HG03520 (cell line): Measurements from ENCODE around the gene ALS2CL.

ENCODE experiments used
- ATAC-seq: cut with Tn5 transposase; IDR thresholded peaks from one replicate; pipeline ENCODE4 v1.9.1; 2021; ENCODE audit warnings: mild to moderate bottlenecking, moderate library complexity; ENCODE audit not compliant: unreplicated experiment

ALS2CL gene

DNA sequence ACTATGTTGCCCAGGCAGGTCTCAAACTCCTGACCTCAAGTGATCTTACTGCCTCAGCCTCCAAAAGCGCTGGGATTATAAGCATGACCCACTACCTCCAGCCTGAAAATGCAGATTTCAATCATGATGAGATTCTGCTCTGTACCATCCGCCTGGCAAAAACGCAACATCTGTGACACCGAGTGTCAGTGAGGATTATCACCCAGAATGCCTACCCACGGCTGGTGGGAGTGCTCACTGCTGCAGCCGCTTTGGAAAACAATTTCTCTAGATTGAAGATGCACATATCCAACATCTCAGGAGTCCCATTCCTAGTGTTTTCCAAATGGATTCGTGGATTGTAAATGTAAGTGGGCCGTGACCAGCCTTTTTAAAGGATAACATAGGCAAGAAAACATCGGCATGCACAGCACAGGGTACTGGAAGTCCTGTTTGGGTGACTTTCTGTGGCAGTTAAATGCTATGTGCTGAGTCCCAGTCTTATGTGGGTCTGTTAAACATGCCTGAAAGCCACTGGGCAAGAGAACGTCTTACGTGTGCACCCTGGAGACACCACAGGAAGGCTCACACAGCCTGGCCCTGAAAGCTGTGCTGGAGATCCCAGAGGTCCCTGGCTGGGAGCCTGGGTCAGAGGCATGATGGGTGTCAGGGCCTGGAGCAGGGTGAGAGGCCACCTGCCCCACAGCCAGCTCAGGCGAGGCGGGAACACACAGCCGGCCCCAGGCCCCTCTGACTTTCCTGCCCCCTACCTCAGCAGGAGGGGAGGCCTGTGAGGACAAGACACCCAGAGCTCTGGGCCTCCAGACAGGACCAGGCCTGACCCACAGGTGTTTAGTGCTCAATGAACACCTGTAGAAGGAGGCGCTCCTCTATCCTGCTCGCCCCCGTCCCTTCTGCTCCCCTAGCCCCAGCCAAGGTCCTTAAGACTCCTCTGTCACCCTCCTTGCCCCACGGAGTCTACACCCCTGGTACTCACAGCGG lies 23.3 kb upstream of the ALS2CL start:
- ATAC-seq = no peak

DNA sequence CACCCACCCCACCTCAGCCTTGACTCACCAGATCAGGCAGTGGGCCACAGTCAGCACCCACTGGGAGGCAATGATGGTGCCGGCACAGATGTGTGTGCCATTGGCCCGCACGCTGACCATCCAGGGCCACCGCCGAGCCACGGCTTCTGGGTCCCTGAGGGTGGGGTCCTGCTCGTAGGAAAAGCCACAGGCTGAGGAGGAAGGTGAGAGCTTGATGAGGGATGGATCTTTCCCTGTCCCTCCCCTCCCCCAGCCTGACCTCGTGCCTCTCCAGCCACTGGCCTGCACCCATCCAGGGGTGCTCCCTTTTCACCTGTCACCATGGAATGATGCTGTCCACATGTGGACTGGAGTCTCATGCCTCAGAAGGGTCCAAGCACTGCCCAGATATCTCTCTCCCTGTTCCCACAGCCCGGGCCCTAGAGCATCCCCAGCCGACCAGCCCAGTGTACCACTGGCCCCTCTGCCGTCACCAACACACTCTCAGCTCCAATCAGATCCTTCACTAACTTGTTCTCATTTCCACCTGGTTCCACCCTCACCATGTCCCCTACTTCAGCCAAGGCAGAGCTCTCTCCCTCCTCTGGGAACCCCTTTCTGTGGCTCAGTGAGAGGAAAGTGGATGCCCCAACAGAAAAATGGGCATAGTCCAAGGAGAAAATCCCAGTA lies 22.2 kb upstream of the ALS2CL start:
- no peak for ATAC-seq

DNA sequence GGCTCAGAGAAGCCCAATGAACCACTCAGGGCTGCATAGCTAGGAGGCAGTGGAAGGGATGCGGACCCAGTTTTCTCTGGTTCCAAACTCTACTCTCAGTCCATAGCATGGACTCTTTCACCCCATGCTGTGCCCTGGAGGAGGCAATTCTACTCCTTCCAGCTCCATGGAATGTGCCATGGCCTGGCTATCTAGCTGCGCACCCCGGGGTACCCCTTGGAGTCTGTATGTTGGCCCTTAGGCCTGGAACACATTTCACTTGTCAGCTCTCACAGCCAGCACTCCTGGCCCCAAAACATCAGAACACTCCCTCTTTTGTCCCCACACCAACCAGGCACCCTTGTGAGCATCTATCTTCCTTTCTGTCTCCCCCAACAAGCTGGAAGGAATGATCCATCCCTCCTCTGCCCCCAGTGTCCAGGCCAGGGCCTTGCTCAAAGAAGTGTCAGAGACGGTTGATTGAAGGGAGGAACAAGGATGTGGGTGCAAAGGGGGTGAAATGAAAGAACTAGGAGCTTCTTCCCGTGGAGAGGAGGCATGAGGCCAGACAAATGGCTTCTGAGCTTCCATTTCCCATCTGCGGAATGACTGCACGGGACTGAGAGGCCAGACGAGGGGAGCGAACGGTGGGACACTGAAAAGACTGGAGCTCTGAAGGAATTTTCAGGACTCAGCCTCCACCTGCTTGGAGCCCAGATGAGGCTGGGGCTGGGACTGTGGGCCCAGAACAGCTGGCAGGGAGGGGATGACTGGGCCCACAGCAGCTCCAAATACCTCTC lies 21.4 kb upstream of the ALS2CL start:
- no peak for ATAC-seq

DNA sequence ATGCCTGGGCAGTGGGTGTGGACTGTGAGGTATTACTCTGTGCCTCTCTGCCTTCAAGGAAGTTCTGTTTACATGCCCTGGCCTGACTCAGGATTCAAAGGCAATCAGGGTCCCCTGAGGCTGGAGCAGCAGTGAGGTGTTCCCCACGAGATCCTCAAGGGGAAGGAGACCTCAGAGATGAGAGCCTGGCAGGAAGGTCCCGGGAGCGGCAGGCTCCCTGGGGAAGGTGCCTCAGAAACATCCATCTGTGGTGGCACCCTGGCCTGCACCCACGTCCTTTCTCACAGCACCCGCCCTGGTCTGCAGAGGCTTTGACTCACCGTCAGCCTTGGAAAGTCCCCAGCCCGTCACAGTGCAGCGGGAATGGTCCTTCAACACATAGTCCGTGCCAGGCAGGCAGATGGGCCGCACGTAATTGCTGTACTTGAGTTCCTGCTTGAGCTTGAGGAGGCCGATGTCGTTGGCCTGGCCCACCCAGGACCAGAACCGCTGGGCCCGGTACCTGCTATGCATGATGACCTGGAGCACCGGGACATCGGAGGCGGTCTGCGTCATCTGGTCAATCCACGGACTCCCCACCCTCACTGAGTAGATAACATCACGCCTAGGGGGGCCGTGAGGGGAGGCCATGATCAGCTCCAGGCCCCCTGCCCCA lies 20.5 kb upstream of the ALS2CL start:
- no peak for ATAC-seq

DNA sequence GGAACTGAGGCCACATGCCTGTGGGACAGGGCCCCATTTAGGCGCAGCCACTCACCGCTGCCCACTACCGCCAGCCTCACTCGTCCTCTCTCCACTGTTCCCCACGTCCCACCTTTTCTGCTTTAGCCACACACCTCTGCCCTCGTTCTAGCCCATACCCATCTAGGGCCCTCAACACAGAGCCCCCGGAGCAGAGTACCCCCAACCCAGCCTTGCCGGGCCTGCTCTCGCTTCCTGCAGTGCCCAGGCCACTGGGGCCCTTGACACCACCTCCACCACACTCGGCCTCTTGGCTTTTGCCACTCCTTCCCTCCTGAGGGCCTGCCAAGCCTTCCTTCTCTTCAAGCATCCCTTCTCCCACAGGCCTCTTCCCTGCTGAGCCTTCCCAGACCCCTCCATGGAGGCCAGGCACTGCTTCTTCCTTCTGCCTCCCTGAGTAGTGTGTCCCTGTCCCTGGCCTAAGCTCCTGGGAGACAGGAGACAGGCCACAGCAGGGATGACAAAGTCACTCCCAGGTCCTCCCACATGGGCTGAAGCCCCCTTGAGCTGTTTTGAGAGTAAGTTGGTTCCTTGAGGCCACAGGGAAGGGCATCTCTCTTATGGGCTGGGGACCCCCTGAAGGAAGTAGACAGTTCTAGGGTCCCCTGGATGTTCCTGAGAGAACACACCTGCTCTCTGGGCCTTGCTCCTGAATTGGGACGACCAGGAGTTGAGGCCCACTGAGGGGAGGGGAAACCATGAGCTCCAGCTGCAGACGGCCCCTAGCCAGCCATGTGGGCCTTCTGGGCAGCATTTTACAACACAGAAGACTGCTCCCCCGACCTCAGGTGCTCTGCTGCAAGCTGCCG lies 19.8 kb upstream of the ALS2CL start:
- no peak for ATAC-seq

DNA sequence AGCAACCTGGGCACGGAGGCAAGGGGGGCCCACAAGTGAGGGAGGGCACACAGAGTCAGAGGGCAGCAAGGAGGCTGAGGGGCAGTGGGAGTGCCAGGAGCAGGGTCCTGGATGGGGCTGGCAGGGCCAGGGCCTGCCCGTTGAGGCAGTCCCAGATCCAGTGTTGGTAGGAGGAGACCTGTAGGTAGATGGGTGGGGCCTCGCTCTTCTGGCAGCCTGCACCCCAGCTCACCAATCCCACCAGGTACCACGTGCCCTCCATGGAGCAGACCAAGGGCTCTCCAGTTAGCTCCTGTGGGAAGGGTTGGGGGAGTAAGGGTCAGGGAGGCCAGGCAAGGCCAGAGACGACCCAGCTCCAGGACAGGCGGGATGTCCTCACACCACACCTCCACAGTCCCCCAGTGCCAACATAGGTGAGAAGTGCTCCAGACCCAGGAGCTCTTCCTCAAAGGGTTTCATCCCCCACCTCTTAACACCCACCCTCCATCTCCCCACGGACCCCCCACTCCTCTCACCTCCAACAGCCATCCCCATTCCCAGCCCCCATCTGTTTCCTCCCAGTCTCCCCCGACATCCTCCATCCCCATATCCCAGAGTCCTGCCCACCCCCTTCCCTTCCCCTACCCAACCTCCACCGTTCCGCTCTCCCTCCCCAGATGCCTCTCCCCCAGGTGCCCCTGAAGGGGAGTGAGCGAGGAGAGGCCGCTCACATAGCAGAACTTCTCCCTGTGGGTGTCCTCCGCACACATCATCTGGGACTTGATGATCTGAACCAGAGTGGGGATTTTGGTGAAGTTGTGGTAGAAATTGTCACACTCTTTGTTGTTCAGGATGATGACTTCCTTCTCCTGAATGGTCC lies 18.9 kb upstream of the ALS2CL start:
- ATAC-seq = no peak

DNA sequence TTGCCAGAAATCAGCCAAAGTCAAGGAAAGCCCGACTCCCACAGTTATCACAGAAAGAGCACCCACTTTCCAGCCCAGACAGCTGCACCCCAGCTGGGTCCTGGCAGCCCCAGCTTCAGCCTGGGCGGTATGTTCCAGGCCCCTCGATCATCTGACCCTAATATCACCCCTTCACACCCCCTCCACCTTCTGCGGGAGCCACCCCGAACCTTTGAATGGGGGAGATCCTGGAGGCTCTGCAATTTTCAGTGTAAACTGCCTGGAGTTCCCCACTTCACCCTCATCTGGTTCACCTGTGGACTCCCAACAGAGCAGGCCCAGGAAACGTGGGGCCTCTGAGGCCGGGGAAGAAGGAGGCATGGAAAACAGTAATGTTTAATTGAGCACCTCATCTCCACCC lies 18.3 kb upstream of the ALS2CL start:
- no peak for ATAC-seq

DNA sequence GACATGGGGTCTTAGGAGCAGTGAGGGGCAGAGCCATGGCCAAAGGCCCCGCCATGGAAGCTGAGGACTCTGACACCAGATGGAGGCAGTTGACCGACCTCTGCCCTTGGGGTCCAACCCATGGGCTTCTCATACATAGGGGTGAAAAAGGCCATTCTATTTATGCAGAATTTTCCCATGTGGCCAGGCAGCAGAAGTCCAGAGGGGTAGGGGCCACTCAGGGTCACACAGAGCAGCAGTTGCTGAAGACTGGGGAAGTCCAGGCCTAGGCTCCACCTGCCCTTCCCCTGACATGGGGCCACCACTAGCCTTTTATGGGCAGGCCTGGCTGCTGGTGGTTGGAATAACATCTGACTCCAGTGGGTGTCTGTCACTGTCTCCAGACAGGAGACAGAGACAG lies 17.8 kb upstream of the ALS2CL start:
- no peak for ATAC-seq

DNA sequence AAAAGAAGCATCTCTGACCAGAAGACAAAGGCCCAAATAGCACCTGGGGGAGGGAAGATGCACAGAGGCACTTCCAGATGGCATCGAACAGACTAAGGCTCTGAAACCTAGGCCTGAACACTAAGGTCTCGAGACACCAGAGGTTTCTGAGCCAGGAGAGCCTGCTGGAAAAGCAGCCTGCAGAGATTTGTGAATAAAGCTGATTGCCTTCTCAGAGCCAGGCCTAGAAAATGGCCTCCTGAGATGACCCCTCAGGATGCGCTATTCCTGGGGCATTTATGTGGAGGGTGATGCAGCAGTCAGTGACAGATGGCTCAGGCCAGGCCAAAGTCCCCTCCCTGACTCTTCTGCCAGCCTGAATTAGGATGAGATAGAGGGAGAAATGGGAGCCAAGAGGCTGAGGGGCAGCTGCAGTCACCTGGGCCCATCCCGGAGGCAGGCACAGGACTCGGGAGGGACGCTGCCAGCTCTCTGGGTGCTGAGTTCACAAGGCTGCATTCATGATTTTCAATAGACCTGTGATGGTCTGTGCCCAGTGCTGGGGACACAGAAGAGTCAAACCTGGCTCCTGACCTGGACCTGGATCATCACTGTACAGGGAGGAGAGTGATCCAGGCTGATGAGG lies 17.3 kb upstream of the ALS2CL start:
- ATAC-seq = no peak

DNA sequence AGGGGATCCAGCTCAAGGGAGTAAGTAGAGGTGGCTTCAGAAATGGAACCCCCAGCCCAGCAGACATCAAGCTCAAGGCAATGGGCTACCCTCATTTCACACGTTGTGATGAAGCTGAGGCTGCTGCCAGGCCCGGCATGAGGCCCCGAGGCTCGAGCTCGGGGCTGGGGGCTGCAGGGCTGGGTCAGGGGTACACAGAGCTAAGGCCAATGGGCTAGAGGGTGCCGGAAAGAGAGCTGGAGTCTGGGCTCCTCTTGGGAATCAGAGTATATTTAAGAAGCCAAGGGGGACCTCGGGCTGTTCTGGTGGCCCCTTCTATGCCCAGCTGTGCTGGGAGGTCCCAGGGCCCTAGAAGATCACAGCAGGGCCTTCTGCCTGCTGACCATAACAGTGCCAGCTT lies 16.8 kb upstream of the ALS2CL start:
- no peak for ATAC-seq

DNA sequence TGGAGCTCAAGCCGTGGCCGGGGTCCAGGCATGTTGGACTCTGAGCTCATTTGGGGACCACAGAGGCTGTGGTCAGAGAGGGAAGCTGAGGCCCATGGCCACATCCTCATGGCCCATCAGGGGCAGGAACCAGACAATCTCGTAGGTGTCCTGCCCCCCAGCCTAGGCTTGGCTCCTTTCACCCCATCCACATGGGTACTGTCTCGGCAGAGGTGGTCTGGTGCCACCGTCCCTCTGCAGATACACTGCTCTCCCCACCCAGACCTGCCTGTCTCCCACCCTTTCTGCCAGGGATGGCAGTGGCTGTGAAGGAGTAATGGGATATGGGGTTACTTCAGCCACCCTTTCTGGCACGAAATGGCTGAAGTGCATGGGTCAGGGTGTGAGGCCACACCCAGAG lies 16.2 kb upstream of the ALS2CL start:
- no peak for ATAC-seq

DNA sequence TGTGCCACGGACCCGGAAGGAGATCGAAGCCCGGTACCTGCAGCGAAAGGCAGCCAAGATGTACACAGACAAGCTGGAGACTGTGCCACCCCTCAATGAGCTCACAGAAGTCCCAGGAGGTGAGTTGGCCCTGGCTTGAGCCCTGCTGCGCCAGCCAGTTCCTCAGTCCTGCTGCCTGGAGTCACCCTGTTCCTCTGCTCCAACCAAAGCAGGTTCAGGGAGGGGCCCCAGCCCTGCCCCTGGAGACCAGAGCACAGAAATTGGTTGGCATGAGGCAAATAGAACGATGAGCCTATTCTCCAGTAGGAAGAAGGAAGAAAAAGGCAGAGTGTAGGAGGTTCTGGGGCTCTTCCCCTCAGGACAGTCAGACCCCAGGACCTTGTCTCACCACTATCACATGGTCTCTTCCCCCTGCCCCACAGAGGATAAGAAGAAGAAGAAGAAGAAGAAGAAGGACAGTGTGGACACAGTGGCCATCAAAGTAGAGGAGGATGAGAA lies 15.7 kb upstream of the ALS2CL start:
- no peak for ATAC-seq

DNA sequence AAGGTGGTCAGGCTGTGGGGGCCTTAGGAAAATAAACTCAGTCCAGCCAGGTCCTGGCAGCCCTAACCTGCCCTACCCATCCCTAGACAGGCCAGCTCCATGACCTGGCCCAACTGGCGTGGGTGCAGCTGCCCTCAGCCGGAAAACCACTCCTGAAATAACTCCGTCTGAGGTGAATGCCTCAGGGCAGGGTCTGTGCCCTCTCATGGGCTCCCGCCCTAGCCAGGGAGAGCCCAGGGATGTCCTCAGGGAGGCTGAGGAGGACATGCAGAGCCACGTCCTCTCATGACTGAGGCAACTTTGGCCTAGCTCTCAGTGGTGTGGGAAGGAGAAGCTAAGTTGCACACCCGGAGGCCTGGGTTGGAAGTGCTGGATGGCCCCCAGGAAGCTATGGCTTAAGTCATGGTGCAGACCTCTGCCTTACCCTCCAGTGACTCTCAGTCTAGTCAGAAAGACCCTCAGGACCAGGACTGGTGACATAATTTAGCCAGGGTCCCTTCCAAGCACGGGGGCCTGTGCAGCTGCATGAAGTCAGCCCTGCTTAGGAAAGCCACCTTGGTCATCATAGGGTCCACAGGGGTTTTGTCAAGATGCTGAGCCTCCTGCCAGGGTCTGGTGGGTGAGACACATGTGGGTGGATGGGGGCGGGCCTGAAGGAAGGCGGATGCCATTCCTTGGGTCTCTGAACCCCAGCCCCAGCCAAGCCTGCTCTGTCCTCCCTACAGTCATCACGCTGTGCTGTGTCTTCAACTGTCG lies 15.1 kb upstream of the ALS2CL start:
- no peak for ATAC-seq

DNA sequence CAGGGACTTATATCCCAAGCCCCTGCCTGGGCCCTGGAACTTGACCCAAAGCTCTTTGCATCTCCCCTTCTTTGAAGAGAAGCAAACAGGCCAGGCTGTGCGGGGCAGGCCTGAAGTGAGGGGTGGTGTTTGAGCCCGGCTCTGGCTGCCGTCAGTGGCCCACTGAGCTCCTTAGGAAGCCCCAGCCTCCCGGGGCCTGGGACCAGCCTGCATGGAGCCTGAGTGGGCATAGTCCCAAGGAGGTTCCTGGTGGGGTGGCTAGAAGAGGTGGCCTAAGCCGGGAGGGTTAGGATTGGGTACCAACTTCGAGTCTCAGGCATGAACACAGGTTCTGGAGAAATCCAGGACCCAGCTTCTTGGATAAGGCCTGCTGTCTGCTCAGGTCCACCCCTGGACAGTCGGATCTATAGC lies 14.1 kb upstream of the ALS2CL start:
- ATAC-seq = no peak

DNA sequence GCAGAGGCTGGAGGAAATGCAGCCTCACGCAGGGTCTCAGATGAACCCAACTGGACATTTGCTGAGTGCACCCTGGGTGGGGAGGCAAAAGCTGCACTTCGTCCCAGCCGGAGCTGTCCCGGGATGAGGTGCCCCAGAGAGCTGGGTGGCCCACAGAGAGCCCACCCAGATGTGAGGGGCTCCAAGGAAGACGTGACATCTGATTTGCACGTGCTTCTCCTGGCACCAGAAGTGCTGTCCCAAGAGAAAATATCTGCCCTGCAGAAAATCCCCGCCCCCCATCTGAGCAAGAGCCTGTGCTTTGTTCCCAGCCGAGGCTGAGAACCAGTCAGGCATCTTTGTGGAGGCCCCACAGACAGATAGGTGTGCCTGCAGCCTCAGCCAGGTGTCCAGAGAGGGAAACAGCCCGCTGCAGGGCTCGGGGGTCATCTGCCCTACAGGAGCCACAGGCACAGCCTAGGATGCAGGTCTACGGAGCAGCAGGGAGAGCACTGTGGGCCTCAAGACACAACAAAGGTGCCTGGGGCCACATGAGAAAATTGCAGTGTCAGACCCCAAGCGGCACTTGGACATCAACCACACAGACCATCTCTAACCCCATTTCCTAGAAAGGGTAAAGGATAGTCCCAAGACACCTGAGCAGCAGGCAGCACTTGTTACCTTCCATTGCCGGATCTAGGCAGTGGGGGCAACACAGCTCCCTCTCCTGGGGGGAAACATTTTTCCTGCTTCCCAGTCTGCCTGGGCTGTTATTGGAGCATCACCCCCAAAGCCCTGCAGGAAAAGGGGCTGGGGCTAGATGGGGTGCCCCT lies 13.5 kb upstream of the ALS2CL start:
- ATAC-seq = no peak

DNA sequence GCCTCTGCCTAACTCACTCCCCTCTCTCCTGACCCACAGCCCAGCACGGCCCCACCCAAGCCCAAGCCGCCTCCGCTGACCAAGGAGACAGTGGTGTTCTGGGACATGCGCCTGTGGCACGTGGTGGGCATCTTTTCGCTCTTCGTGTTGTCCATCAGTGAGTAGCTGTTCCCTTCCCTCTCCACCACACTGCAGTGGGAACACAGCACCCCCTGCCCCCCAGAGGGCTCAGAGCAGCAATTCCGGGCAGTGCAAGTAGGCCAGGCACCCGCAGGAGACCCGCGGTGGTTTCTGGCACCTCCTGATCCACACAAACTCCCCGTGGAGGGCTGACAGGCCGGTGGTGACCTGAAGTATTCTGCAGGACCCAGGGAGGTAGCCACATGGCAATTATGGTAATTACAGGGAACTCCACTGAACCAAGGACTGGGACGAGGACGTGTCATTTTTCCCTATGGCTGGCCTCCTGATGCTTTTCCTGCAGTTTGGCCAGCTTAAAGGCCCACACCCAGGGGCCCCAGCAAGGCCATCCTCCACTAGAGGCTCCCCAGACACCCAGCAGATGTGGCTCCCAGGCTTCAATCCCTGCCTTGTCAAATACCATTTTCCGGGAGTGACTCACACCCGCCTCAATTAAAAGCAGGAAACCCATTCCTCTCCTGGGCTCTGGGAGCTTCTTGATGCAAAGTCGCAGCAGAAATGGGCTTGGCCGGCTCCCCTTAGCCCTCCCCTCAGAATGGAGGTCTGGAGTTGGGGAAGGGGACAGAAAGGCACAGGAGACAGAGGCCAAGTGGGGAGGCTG lies 12.5 kb upstream of the ALS2CL start:
- ATAC-seq = no peak
